ENCODE results near the gene PHACTR2.

The PHACTR2 gene

GRCh38 chr6:143675946-143676345, 1.8 kb upstream of the PHACTR2 start:
- no peak for DNase-seq

- no peak for DNase-seq
Observed at GRCh38 chr6:143676437-143677045, 1.2 kb upstream of the PHACTR2 start.

- DNase-seq: no peak
Observed at GRCh38 chr6:143677577-143677890, 231 bp upstream of the PHACTR2 start.

- no peak for DNase-seq
Observed at GRCh38 chr6:143679041-143679440, 1.3 kb downstream of the PHACTR2 start.

- DNase-seq: no peak
Observed at GRCh38 chr6:143680141-143680540, 2.4 kb downstream of the PHACTR2 start.

GRCh38 chr6:143682805-143683204, 5.0 kb downstream of the PHACTR2 start:
- no peak for DNase-seq

- DNase-seq: no peak
Observed at GRCh38 chr6:143684486-143684885, 6.7 kb downstream of the PHACTR2 start.

GRCh38 chr6:143685653-143686052, 7.9 kb downstream of the PHACTR2 start:
- DNase-seq: no peak

- DNase-seq: no peak
Observed at GRCh38 chr6:143687591-143687990, 9.8 kb downstream of the PHACTR2 start.

- DNase-seq: no peak
Observed at GRCh38 chr6:143688681-143689080, 10.9 kb downstream of the PHACTR2 start.

- DNase-seq: no peak
Observed at GRCh38 chr6:143689852-143690251, 12.1 kb downstream of the PHACTR2 start.

- no peak for DNase-seq
Observed at GRCh38 chr6:143691155-143691554, 13.4 kb downstream of the PHACTR2 start.

- no peak for DNase-seq
Observed at GRCh38 chr6:143691900-143692636, 14.3 kb downstream of the PHACTR2 start.

- DNase-seq: no peak
Observed at GRCh38 chr6:143692696-143693095, 14.9 kb downstream of the PHACTR2 start.

GRCh38 chr6:143694013-143694412, 16.2 kb downstream of the PHACTR2 start:
- no peak for DNase-seq

- no peak for DNase-seq
Observed at GRCh38 chr6:143694560-143694959, 16.8 kb downstream of the PHACTR2 start.

- DNase-seq: no peak
Observed at GRCh38 chr6:143695130-143695968, 17.6 kb downstream of the PHACTR2 start.

GRCh38 chr6:143695969-143696663, 18.4 kb downstream of the PHACTR2 start:
- no peak for DNase-seq

GRCh38 chr6:143696664-143697000, 18.9 kb downstream of the PHACTR2 start:
- no peak for DNase-seq

GRCh38 chr6:143697076-143697800, 19.5 kb downstream of the PHACTR2 start:
- no peak for DNase-seq

- DNase-seq: no peak
Observed at GRCh38 chr6:143698329-143698728, 20.6 kb downstream of the PHACTR2 start.

GRCh38 chr6:143698759-143699429, 21.1 kb downstream of the PHACTR2 start:
- no peak for DNase-seq

All from KG1 (cell line).